ENCODE results near the gene MAGOH. TPM values are rescaled to one million over a fixed set of nuclear protein-coding genes. Genes with fewer than 3 reads are reported as not detected.

The MAGOH gene
- total RNA-seq, 1 donor from 2014 or later = 96.4 TPM

GRCh38 chr1:53260631-53261247 lies 22.4 kb upstream of the MAGOH start:
- Mint-ChIP-seq H3K27me3 (no peaks in the 10 kb centered on the region), H3K4me1 (no peaks in the 10 kb centered on the region), H3K4me3 (no peak overlapping the region), H3K36me3 (ENCODE audit: low read depth) (peaks cover 74% of the 10 kb centered on the region), H3K27ac (no peak overlapping the region), H3K9me3 (no peaks in the 10 kb centered on the region)
- no peak for DNase-seq
- intact Hi-C loops (cut with micrococcal nuclease) = no loop called here

DNA sequence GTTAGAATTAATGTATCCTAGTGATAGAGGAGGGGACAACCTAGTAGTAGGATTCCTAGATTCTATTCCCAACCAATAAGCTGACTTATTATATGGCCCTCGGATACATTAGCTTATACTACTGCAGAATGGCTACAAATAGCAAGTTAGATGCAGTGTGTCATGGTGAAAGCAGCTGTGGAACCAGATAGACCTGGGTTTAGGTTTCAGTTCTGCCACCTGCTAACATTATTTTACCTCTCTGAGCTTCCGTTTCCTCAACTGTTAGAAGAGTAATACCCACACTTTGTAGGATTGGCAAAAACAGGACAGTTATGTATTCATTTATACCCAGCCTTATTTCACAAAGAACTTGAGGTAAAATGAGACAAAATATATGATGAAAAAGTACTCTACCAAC lies 21.6 kb upstream of the MAGOH start:
- H3K27ac Mint-ChIP-seq = no peak overlapping the region
- H3K9me3 Mint-ChIP-seq = no peaks in the 10 kb centered on the region
- no peaks in the 10 kb centered on the region for H3K27me3 Mint-ChIP-seq
- no peak overlapping the region for H3K4me3 Mint-ChIP-seq
- no peak for DNase-seq
- H3K36me3 Mint-ChIP-seq (ENCODE audit: low read depth) = peaks cover 70% of the 10 kb centered on the region
- intact Hi-C loops (cut with micrococcal nuclease) = no loop called here
- H3K4me1 Mint-ChIP-seq = no peaks in the 10 kb centered on the region

DNA sequence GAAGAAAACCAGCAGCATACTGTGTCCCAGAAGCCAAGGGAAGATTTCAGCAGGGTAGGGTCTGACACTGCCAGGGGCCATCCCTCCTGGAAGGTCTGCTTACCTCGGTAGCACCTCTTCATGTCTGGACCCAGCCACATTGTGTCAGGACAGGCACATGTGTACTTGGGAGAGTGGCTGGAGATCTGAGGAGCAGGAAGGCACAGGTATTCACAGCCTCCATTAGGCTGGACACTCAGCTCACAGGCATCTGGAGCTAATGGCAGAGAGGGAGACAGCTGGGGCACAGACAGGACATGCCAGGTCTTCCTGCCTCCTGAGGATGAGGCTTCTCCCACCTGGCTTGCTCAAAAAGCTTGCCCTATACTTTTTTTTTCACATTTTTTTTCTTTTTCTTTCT lies 19.9 kb upstream of the MAGOH start:
- no peak for DNase-seq
- Mint-ChIP-seq H3K4me3 (no peak overlapping the region), H3K27me3 (no peaks in the 10 kb centered on the region), H3K27ac (peak overlapping the region; percentile 34), H3K36me3 (ENCODE audit: low read depth) (peaks cover 69% of the 10 kb centered on the region), H3K4me1 (no peaks in the 10 kb centered on the region), H3K9me3 (no peaks in the 10 kb centered on the region)
- intact Hi-C loops (cut with micrococcal nuclease) = no loop called here

GRCh38 chr1:53257454-53258081 lies 19.2 kb upstream of the MAGOH start:
- Mint-ChIP-seq H3K27ac (no peak overlapping the region), H3K4me3 (no peak overlapping the region), H3K9me3 (no peaks in the 10 kb centered on the region), H3K36me3 (ENCODE audit: low read depth) (peaks cover 66% of the 10 kb centered on the region), H3K4me1 (no peaks in the 10 kb centered on the region), H3K27me3 (no peaks in the 10 kb centered on the region)
- intact Hi-C loops (cut with micrococcal nuclease) = no loop called here
- DNase-seq = no peak

- Mint-ChIP-seq H3K27me3 (no peaks in the 10 kb centered on the region), H3K27ac (no peak overlapping the region), H3K4me1 (no peaks in the 10 kb centered on the region), H3K36me3 (ENCODE audit: low read depth) (peaks cover 65% of the 10 kb centered on the region), H3K4me3 (no peak overlapping the region), H3K9me3 (no peaks in the 10 kb centered on the region)
- no peak for DNase-seq
- intact Hi-C loops (cut with micrococcal nuclease) = no loop called here
Measured at GRCh38 chr1:53256511-53257453, 18.5 kb upstream of the MAGOH start.

- no peaks in the 10 kb centered on the region for H3K27me3 Mint-ChIP-seq
- no peaks in the 10 kb centered on the region for H3K9me3 Mint-ChIP-seq
- DNase-seq = no peak
- H3K4me3 Mint-ChIP-seq = no peak overlapping the region
- peaks cover 64% of the 10 kb centered on the region for H3K36me3 Mint-ChIP-seq (ENCODE audit: low read depth)
- intact Hi-C loops (cut with micrococcal nuclease) = no loop called here
- H3K27ac Mint-ChIP-seq = no peak overlapping the region
- H3K4me1 Mint-ChIP-seq = no peaks in the 10 kb centered on the region
Measured at GRCh38 chr1:53255031-53255430, 16.7 kb upstream of the MAGOH start.

DNA sequence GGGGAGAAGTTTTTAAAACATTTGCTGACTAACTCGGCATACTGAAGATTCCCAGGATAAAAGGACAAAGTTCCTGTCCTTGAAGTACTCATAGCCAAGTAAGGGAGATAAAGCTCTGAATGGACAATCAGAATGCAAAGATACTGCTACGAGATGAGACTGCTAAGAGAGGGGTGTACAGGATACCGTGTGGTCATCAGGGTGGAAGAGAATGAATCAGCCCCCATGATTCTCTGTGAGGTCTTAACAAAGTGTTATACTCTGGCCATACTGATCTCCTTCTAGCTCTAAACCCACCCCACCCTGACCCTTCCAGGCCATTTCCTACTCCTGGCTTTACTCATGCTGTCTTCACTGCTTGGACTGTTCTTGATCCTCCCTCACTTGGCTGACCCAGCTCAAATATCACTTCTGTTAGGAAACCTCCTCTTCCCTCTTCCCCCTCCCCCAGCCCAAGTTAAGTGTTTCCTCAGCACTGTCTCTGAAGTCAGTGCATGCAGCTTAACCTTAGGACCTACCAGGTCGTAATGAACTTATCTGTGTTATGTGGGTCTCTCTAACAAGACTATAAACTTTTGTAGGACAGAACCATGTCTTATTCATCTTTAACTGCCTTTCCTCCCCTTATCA lies 15.8 kb upstream of the MAGOH start:
- no peaks in the 10 kb centered on the region for H3K4me1 Mint-ChIP-seq
- H3K9me3 Mint-ChIP-seq = no peaks in the 10 kb centered on the region
- no peak for DNase-seq
- peaks cover 64% of the 10 kb centered on the region for H3K36me3 Mint-ChIP-seq (ENCODE audit: low read depth)
- no peak overlapping the region for H3K27ac Mint-ChIP-seq
- intact Hi-C loops (cut with micrococcal nuclease) = no loop called here
- no peak overlapping the region for H3K4me3 Mint-ChIP-seq
- H3K27me3 Mint-ChIP-seq = no peaks in the 10 kb centered on the region

DNA sequence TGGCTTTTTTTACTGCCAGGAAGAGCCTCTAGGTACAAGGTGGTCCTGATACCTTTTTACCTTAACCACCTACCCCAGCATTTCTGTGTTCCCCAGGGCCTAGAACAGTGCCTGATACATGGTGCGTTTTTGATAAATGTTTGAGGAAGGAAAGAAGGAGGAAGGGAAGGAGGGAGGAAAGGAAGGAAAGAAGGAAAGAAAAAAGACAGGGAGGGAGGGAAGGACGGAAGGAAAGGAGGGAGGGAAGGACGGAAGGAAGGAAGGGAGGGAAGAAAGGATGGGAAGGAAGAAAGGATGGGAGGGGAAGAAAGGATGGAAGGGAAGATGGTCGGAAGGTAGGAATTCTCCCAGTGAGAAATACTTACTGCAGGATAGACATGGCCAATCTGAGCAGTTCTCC lies 12.0 kb upstream of the MAGOH start:
- no peaks in the 10 kb centered on the region for H3K9me3 Mint-ChIP-seq
- no peak for DNase-seq
- no peak overlapping the region for H3K27ac Mint-ChIP-seq
- H3K4me3 Mint-ChIP-seq = no peak overlapping the region
- H3K27me3 Mint-ChIP-seq = no peaks in the 10 kb centered on the region
- intact Hi-C loops (cut with micrococcal nuclease) = no loop called here
- peaks cover 59% of the 10 kb centered on the region for H3K36me3 Mint-ChIP-seq (ENCODE audit: low read depth)
- no peaks in the 10 kb centered on the region for H3K4me1 Mint-ChIP-seq

GRCh38 chr1:53249706-53250105 lies 11.4 kb upstream of the MAGOH start:
- DNase-seq = no peak
- H3K4me3 Mint-ChIP-seq = no peak overlapping the region
- intact Hi-C loops (cut with micrococcal nuclease) = loop anchor here (5.0 kb wide), 1 partner anchor 43 kb away; no protein-coding TSS in a partner anchor
- no peak overlapping the region for H3K27ac Mint-ChIP-seq
- H3K4me1 Mint-ChIP-seq = no peaks in the 10 kb centered on the region
- no peaks in the 10 kb centered on the region for H3K27me3 Mint-ChIP-seq
- H3K9me3 Mint-ChIP-seq = no peaks in the 10 kb centered on the region
- H3K36me3 Mint-ChIP-seq (ENCODE audit: low read depth) = peaks cover 58% of the 10 kb centered on the region

GRCh38 chr1:53246261-53247134 lies 8.2 kb upstream of the MAGOH start:
- Mint-ChIP-seq H3K9me3 (no peaks in the 10 kb centered on the region), H3K27me3 (no peaks in the 10 kb centered on the region), H3K27ac (no peak overlapping the region), H3K36me3 (ENCODE audit: low read depth) (peaks cover 43% of the 10 kb centered on the region), H3K4me1 (no peaks in the 10 kb centered on the region), H3K4me3 (no peak overlapping the region)
- DNase-seq = no peak
- intact Hi-C loops (cut with micrococcal nuclease) = loop anchor here (5.0 kb wide), 1 partner anchor 46 kb away; no protein-coding TSS in a partner anchor

- no peak overlapping the region for H3K27ac Mint-ChIP-seq
- H3K36me3 Mint-ChIP-seq (ENCODE audit: low read depth) = peaks cover 24% of the 10 kb centered on the region
- H3K4me3 Mint-ChIP-seq = no peak overlapping the region
- intact Hi-C loops (cut with micrococcal nuclease) = no loop called here
- no peaks in the 10 kb centered on the region for H3K27me3 Mint-ChIP-seq
- no peaks in the 10 kb centered on the region for H3K9me3 Mint-ChIP-seq
- H3K4me1 Mint-ChIP-seq = peaks cover 1% of the 10 kb centered on the region
- no peak for DNase-seq
Measured at GRCh38 chr1:53244141-53244540, 5.8 kb upstream of the MAGOH start.

- intact Hi-C loops (cut with micrococcal nuclease) = no loop called here
- H3K27ac Mint-ChIP-seq = no peak overlapping the region
- peaks cover 12% of the 10 kb centered on the region for H3K4me1 Mint-ChIP-seq
- H3K4me3 Mint-ChIP-seq = no peak overlapping the region
- H3K27me3 Mint-ChIP-seq = no peaks in the 10 kb centered on the region
- peaks cover 18% of the 10 kb centered on the region for H3K36me3 Mint-ChIP-seq (ENCODE audit: low read depth)
- H3K9me3 Mint-ChIP-seq = no peaks in the 10 kb centered on the region
- DNase-seq = no peak
Measured at GRCh38 chr1:53242381-53242780, 4.1 kb upstream of the MAGOH start.

DNA sequence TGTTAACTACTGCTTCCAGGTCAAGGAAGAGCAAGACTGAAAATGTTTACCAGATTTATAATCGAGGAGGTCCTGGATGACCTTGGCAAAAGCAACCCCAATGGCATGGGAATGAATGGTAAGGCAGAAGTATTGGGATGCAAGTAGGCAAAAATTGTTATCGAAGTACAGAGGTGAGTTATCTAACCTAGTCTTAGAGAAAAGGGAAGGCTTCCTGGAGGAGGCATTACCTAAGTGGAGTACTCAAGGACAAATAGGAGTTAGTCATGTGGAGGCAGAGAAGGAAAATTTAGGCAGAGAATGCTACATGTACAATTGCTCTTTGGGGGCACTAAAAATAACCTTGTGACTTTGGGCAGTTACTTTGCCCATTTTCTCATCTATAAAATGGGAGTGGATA lies 3.5 kb upstream of the MAGOH start:
- H3K27ac Mint-ChIP-seq = no peak overlapping the region
- intact Hi-C loops (cut with micrococcal nuclease) = no loop called here
- peaks cover 14% of the 10 kb centered on the region for H3K4me1 Mint-ChIP-seq
- H3K36me3 Mint-ChIP-seq (ENCODE audit: low read depth) = peaks cover 14% of the 10 kb centered on the region
- H3K27me3 Mint-ChIP-seq = no peaks in the 10 kb centered on the region
- H3K9me3 Mint-ChIP-seq = no peaks in the 10 kb centered on the region
- no peak overlapping the region for H3K4me3 Mint-ChIP-seq
- no peak for DNase-seq

All from activated CD4-positive, alpha-beta T cell treated with anti-CD3 and anti-CD28 coated beads, Interleukin-2, amount 10 ng/mL, durations not matched to agents 24 days and 14 days (primary cell).